GM12878 (cell line): Measurements from ENCODE around the gene RSRC1.

Experiments
- EP300 ChIP-seq, 2 experiments: fragments of 150-350 bp in 1 of 2; IDR thresholded peaks; 2 replicates each; pipeline ENCODE4 v1.6.1; 2011 to 2012; ENCODE audit warnings: low read depth in 2 of 2, low read length in 2 of 2, borderline replicate concordance in 1 of 2, improper control_type of control experiment in 1 of 2, inconsistent platforms in 1 of 2; ENCODE audit not compliant: control insufficient read depth in 1 of 2
- MAX ChIP-seq: IDR thresholded peaks from 2 replicates; pipeline ENCODE4 v1.6.1; 2012; ENCODE audit warnings: low read depth, low read length, improper control_type of control experiment
- NFIC ChIP-seq: IDR thresholded peaks from 2 replicates; pipeline ENCODE4 v1.6.1; 2012; ENCODE audit warnings: low read depth, mild to moderate bottlenecking, inconsistent platforms, low read length, moderate library complexity
- TF ChIP-seq, protein P1 (sequence below), 3 experiments: IDR thresholded peaks in 2 of 3; conservative IDR thresholded peaks in 1 of 3; 2 replicates each; pipeline ENCODE4 v1.5.1; 2011; ENCODE audit warnings: low read depth in 3 of 3, low read length in 3 of 3, mild to moderate bottlenecking in 3 of 3, control low read depth in 2 of 3, moderate library complexity in 2 of 3, inconsistent platforms in 1 of 3, mixed read lengths in 1 of 3; ENCODE audit not compliant: control insufficient read depth in 2 of 3, insufficient read depth in 1 of 3; ENCODE audit errors: extremely low read depth in 1 of 3

DNA sequence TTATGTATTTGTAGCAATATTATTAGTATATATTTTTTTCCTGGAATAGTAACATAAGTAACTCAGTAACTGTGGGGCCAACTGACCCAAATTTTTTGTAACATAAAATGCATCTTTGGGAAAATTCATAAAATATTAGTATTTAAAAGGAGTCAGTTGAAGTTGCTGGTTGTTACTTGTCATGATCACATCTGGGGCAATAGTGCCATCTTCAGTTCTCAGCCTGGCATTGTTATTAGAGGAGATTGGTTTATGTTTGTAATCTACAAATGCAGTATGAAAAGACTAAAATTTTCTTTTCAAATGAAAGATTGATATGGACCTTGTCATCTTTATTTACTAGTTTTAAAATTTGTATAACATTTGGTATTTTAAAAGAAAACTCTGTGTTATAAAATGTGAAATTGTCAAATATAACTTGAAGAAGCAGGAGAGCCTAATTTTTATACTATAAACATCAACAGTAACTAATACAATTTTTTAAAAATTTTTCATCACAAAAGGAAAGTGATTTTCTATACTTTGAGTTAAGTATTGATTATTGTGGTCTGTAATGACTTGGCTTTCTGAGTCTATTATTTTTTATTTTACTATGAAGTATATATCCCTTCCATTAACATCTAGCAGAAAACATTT is 422.3 kb downstream of the RSRC1 start:
- TF ChIP-seq EP300 (IDR thresholded peaks at IDR 0.05; ENCODE audit: borderline replicate concordance in 1 of 2, control insufficient read depth in 1 of 2, low read depth in 2 of 2, low read length in 2 of 2) (no peak), NFIC (no peak), MAX (no peak)
- TF ChIP-seq, protein P1, sequence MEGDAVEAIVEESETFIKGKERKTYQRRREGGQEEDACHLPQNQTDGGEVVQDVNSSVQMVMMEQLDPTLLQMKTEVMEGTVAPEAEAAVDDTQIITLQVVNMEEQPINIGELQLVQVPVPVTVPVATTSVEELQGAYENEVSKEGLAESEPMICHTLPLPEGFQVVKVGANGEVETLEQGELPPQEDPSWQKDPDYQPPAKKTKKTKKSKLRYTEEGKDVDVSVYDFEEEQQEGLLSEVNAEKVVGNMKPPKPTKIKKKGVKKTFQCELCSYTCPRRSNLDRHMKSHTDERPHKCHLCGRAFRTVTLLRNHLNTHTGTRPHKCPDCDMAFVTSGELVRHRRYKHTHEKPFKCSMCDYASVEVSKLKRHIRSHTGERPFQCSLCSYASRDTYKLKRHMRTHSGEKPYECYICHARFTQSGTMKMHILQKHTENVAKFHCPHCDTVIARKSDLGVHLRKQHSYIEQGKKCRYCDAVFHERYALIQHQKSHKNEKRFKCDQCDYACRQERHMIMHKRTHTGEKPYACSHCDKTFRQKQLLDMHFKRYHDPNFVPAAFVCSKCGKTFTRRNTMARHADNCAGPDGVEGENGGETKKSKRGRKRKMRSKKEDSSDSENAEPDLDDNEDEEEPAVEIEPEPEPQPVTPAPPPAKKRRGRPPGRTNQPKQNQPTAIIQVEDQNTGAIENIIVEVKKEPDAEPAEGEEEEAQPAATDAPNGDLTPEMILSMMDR (IDR thresholded peaks at IDR 0.05 in 2 of 3, conservative IDR thresholded peaks at IDR 0.05 in 1 of 3; ENCODE audit: control insufficient read depth in 2 of 3, extremely low read depth in 1 of 3, insufficient read depth in 1 of 3, low read depth in 3 of 3, low read length in 3 of 3): peak; percentile 48 to 60 (median 49)
